ENCODE measurements around the gene SULT2B1.
"Not testable (repeated sequence)": the region's sequence is repeated elsewhere in the genome, so short reads cannot be mapped to it uniquely, and the experiment has no call there.

SULT2B1 gene

DNA sequence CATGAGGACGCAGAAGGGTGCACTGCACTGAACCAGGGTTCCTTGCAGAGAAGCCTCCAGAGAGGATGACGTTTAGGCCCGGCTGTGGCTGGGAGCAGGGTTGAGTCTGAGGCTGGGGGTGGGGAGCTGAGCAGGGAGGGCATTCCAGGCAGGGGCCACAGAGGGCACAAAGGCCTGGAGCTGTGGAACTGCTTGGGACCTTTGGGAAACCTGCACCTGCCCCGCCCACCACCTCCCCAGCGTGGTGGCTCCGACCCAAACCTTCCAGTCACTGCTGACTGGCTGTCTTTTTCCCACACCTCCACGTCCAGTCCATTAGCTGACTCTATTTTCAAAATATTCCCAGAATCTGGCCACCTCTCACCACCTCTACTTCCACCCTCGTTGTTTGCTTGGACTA lies 35.4 kb upstream of the SULT2B1 start:
- no peak for TF ChIP-seq CTCF (IDR thresholded peaks at IDR 0.05; ENCODE audit: borderline replicate concordance, insufficient read depth, low read depth, low read length)
- H3K4me3 ChIP-seq (ENCODE audit: low read depth, low read length) = no peak overlapping the region

DNA sequence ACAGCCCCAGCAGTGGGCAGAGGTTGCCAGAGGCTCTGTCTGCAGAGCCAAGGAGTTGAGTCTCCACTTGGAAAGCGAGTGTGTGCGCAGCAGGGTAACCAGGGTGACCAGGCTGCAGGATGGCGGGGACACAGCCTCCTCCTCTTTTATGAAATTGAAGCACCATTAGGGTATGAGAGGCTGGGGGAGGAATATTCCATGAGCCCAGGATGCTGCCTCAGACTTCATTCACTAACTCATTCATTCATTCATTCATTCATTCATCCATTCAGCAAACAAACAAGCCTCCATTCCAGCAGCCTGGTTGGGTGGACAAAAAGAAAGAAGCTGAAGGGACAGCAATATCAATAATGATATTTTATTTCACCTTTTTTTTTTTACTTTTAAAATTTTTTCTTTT lies 33.8 kb upstream of the SULT2B1 start:
- TF ChIP-seq CTCF (IDR thresholded peaks at IDR 0.05; ENCODE audit: borderline replicate concordance, insufficient read depth, low read depth, low read length) = no peak
- H3K4me3 ChIP-seq (ENCODE audit: low read depth, low read length) = no peak overlapping the region

DNA sequence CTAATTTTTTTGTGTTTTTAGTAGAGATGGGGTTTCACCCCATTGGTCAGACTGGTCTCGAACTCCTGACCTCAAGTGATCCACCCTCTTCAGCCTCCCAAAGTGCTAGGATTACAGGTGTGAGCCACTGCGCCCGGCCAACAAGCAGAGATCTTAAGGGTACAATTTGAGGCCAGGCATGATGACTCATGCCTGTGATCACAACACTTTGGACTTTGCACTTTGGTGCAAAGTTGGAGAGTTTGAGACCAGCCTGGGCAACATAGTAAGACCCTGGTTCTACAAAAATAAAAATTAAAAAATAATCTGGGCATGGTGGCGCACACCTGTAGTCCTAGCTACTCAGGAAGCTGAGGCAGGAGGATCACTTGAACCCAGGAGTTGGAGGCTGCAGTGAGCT lies 32.5 kb upstream of the SULT2B1 start:
- H3K4me3 ChIP-seq (ENCODE audit: low read depth, low read length) = not testable (repeated sequence)

- TF ChIP-seq CTCF (IDR thresholded peaks at IDR 0.05; ENCODE audit: borderline replicate concordance, insufficient read depth, low read depth, low read length) = no peak
Observed at GRCh38 chr19:48520134-48520533, 31.8 kb upstream of the SULT2B1 start.

GRCh38 chr19:48524221-48524620 lies 27.8 kb upstream of the SULT2B1 start:
- no peak for TF ChIP-seq CTCF (IDR thresholded peaks at IDR 0.05; ENCODE audit: borderline replicate concordance, insufficient read depth, low read depth, low read length)
- H3K4me3 ChIP-seq (ENCODE audit: low read depth, low read length) = no peak overlapping the region

More at GRCh38 chr19:48520134-48520533, 31.8 kb upstream of the SULT2B1 start:
- H3K4me3 ChIP-seq (ENCODE audit: low read depth, low read length) = no peak overlapping the region

DNA sequence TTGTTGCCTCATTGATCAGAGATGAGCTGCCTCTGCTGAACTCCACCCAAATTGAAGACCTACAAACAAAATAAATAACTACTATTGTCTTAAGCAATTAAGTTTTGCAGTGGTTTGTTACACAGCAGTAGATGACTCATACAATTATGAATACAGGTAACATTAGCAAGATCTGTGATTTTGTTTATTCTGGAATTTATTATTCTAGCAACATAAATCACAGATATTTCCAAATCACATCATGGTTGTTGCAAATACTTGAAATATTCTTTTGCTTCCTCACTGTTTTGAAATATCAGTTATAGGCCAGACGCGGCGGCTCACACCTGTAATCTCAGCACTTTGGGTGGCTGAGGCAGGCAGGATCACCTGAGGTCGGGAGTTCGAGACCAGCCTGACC lies 27.2 kb upstream of the SULT2B1 start:
- TF ChIP-seq CTCF (IDR thresholded peaks at IDR 0.05; ENCODE audit: borderline replicate concordance, insufficient read depth, low read depth, low read length) = no peak
- no peak overlapping the region for H3K4me3 ChIP-seq (ENCODE audit: low read depth, low read length)

DNA sequence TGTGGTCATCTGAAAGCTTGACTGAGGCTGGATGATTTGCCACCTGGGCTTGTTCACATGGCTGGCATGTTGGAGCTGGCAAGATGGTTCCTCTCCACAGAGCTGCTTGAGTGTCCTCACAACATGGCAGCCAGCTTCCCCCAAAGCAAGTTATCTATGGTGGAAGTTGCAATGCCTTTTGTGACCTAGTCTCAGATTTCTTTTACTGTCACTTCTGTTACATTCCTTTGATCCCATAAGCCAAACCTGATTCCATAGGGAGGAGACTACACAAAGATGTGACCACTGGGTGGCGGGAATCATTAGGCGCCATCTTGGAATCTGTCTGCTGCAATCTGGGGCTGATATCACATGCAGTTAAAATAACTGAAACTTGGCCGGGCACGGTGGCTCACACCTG lies 22.8 kb upstream of the SULT2B1 start:
- no peak for TF ChIP-seq CTCF (IDR thresholded peaks at IDR 0.05; ENCODE audit: borderline replicate concordance, insufficient read depth, low read depth, low read length)

More for the DNA sequence above, 22.8 kb upstream of the SULT2B1 start:
- no peak overlapping the region for H3K4me3 ChIP-seq (ENCODE audit: low read depth, low read length)

All from GM12875 (cell line).